H1 (cell line): ENCODE data around the gene LRBA.

Source experiments
- POLR2AphosphoS5 ChIP-seq: IDR thresholded peaks from 2 replicates; pipeline ENCODE4 v1.6.1; 2011; ENCODE audit warnings: low read depth, low read length
- TF ChIP-seq, protein P1 (sequence below), 3 experiments: IDR thresholded peaks; 1 replicate in 2 of 3; 2 replicates in 1 of 3; pipeline versions ENCODE4 v1.5.1 to v1.6.1; 2011; ENCODE audit warnings: low read length in 3 of 3, mild to moderate bottlenecking in 3 of 3, inconsistent platforms in 2 of 3, low read depth in 1 of 3, moderate library complexity in 1 of 3; ENCODE audit not compliant: insufficient read depth in 1 of 3; ENCODE audit errors: control extremely low read depth in 1 of 3

DNA sequence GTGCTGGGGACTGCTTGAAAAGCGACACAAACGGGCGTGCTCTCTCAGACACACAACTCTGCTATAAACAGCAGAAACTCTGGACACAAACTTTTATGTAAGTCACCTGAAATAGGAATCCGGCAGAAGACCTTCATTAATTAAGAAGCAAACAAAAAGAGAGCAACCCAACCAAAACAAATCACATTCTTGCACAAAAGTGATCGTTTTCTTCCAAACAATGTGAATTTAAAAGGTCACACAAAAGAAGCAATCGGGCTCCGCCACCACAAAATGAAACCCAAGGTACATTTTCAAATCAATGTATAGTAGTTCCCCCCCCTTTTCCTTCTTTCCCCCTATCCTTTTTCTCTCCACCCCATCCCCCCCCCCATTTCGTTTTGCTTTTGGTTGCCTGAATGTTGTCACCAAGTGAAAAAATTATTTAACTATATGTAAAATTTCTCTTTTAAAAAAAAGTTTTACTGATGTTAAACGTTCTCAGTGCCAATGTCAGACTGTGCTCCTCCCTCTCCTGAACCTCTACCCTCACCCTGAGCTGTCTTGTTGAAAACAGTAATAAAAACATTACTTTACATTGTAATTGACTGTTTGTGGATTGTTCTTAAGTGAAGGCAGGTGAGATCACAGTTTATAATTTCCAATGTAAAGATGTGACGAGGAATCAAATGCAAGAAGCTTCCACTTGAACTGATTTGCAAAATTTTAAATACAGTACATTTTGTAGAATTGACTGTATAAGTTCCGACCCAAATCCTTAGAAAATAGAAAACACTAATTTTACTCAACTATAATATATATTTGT lies 430.8 kb downstream of the LRBA start:
- TF ChIP-seq, protein P1, sequence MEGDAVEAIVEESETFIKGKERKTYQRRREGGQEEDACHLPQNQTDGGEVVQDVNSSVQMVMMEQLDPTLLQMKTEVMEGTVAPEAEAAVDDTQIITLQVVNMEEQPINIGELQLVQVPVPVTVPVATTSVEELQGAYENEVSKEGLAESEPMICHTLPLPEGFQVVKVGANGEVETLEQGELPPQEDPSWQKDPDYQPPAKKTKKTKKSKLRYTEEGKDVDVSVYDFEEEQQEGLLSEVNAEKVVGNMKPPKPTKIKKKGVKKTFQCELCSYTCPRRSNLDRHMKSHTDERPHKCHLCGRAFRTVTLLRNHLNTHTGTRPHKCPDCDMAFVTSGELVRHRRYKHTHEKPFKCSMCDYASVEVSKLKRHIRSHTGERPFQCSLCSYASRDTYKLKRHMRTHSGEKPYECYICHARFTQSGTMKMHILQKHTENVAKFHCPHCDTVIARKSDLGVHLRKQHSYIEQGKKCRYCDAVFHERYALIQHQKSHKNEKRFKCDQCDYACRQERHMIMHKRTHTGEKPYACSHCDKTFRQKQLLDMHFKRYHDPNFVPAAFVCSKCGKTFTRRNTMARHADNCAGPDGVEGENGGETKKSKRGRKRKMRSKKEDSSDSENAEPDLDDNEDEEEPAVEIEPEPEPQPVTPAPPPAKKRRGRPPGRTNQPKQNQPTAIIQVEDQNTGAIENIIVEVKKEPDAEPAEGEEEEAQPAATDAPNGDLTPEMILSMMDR (IDR thresholded peaks at IDR 0.05; ENCODE audit: control extremely low read depth in 1 of 3, insufficient read depth in 1 of 3, low read depth in 1 of 3, low read length in 3 of 3), result no peak
- TF ChIP-seq POLR2AphosphoS5, result no peak
